Erythroblast (primary cell): ENCODE measurements around the gene PDXP.

Experiments
- GATA1 ChIP-seq: IDR thresholded peaks from 2 replicates; pipeline ENCODE4 v1.6.1; 2011; ENCODE audit warnings: low read depth, mild to moderate bottlenecking, control low read depth, low read length, moderate library complexity
- POLR2A ChIP-seq: IDR thresholded peaks from 2 replicates; pipeline ENCODE4 v1.6.1; 2011; ENCODE audit warnings: mild to moderate bottlenecking, low read length

DNA sequence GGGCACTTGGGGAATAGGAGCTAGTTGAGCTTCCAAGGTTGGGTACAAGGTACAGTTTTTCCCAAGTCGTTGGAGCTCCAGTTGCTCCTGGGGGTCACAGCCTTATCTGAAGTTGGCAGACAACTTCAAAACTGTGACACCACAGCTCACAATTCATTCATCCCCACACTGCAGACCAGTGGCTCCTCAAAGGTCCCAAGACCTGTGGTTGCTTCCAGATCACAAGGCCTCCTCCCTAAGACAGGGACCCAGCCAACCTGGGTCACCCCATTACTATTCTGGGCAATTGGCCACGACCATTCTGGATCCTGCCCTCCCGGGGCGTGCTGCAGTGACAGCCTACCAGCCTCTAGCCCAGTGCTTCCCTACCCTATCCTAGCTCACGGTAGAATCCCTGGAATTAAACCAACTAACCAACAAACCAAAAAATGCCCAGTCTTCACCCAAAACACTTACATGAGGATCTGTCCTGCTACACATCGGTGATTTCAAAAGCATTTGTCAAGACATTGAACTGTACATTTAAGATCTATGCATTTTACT lies 862 bp upstream of the PDXP start:
- TF ChIP-seq POLR2A (no peak), GATA1 (no peak)
